OCI-LY3 (cell line): ENCODE data around the gene FBXO34.

ENCODE experiments used
- H2AFZ ChIP-seq: fragments of 200-600, 300-600 bp; shearing (Covaris generic); 2 replicates; pipeline ENCODE4 v1.6.0; 2014; ENCODE audit warnings: antibody characterized with exemption, low read depth, low read length
- H3K27ac ChIP-seq: fragments of 200-600, 300-600 bp; sonication (generic); 2 replicates; pipeline ENCODE4 v1.5.1; 2014; ENCODE audit warnings: mild to moderate bottlenecking, low read length, moderate library complexity, mixed read lengths
- H3K27me3 ChIP-seq: fragments of 200-600, 300-600 bp; sonication (generic); 2 replicates; pipeline ENCODE4 v1.6.1; 2014; ENCODE audit warnings: low read depth, low read length, mixed read lengths
- H3K36me3 ChIP-seq: fragments of 200-600, 300-600 bp; sonication (generic); replicated peaks from 2 replicates; pipeline ENCODE3; 2014; ENCODE audit warnings: low read depth, low read length, mixed read lengths
- H3K4me1 ChIP-seq: fragments of 300-600, 200-600 bp; sonication (generic); 2 replicates; pipeline ENCODE4 v1.6.1; 2014; ENCODE audit warnings: low read length, mixed read lengths
- H3K4me2 ChIP-seq: fragments of 200-600, 300-600 bp; sonication (generic); 2 replicates; pipeline ENCODE4 v1.6.1; 2014; ENCODE audit warnings: low read length, mixed read lengths
- H3K4me3 ChIP-seq: fragments of 300-600, 200-600 bp; sonication (generic); 2 replicates; pipeline ENCODE4 v1.5.1; 2014; ENCODE audit warnings: antibody characterized with exemption, mild to moderate bottlenecking, low read length, moderate library complexity
- H3K79me2 ChIP-seq: fragments of 300-600, 200-600 bp; shearing (Covaris generic); 2 replicates; pipeline ENCODE4 v1.6.1; 2014; ENCODE audit warnings: mild to moderate bottlenecking, low read length, mixed read lengths
- H3K9ac ChIP-seq: fragments of 300-600, 200-600 bp; shearing (Covaris generic); 2 replicates; pipeline ENCODE4 v1.6.0; 2014; ENCODE audit warnings: mild to moderate bottlenecking, low read length, moderate library complexity
- H3K9me3 ChIP-seq: fragments of 200-600, 300-600 bp; shearing (Covaris generic); 2 replicates; pipeline ENCODE4 v1.6.1; 2014; ENCODE audit warnings: low read length, mixed read lengths; ENCODE audit not compliant: insufficient read depth
- H4K20me1 ChIP-seq: fragments of 200-600, 300-600 bp; sonication (generic); 2 replicates; pipeline ENCODE4 v1.6.1; 2016; ENCODE audit warnings: low read length, mixed read lengths; ENCODE audit not compliant: insufficient read depth
- CTCF ChIP-seq: fragments of 200-600, 300-600 bp; sonication (generic); IDR thresholded peaks from 2 replicates; pipeline ENCODE4 v1.5.1; 2014; ENCODE audit warnings: antibody characterized with exemption, low read length, low read depth
- EZH2phosphoT487 ChIP-seq: fragments of 200-600 bp; shearing (Covaris generic); IDR thresholded peaks from 2 replicates; pipeline ENCODE4 v1.6.1; 2018; ENCODE audit warnings: antibody characterized with exemption, mixed run types, low read depth

FBXO34 gene

GRCh38 chr14:55255979-55256378, 15.2 kb upstream of the FBXO34 start:
- no peak overlapping the region for H2AFZ ChIP-seq
- no peaks in the 10 kb centered on the region for H3K4me1 ChIP-seq
- no peak overlapping the region for H3K9ac ChIP-seq
- TF ChIP-seq CTCF (no peak), EZH2phosphoT487 (no peak)
- no peak overlapping the region for H3K27ac ChIP-seq
- H3K4me3 ChIP-seq = no peak overlapping the region
- no peaks in the 10 kb centered on the region for H3K79me2 ChIP-seq
- H3K27me3 ChIP-seq = peaks cover 19% of the 10 kb centered on the region
- no peaks in the 10 kb centered on the region for H3K9me3 ChIP-seq
- no peak overlapping the region for H3K4me2 ChIP-seq
- no peaks in the 10 kb centered on the region for H4K20me1 ChIP-seq
- H3K36me3 ChIP-seq = no peaks in the 10 kb centered on the region

GRCh38 chr14:55256586-55256985, 14.6 kb upstream of the FBXO34 start:
- Histone ChIP-seq H3K79me2 (no peaks in the 10 kb centered on the region), H3K4me1 (no peaks in the 10 kb centered on the region), H3K36me3 (no peaks in the 10 kb centered on the region), H3K9me3 (no peaks in the 10 kb centered on the region), H3K27ac (no peak overlapping the region), H3K9ac (no peak overlapping the region), H3K4me2 (no peak overlapping the region), H3K4me3 (no peak overlapping the region), H2AFZ (no peak overlapping the region), H4K20me1 (no peaks in the 10 kb centered on the region), H3K27me3 (peaks cover 19% of the 10 kb centered on the region)
- TF ChIP-seq CTCF = no peak
- no peak for TF ChIP-seq EZH2phosphoT487

GRCh38 chr14:55265197-55265596, 6.0 kb upstream of the FBXO34 start:
- TF ChIP-seq CTCF = no peak
- no peak for TF ChIP-seq EZH2phosphoT487
- no peak overlapping the region for H3K4me3 ChIP-seq
- no peaks in the 10 kb centered on the region for H3K27me3 ChIP-seq
- H3K27ac ChIP-seq = no peak overlapping the region
- no peak overlapping the region for H3K9ac ChIP-seq
- H3K79me2 ChIP-seq = no peaks in the 10 kb centered on the region
- no peak overlapping the region; the same call in 1 of the 2 replicates for H3K4me2 ChIP-seq
- H2AFZ ChIP-seq = peak overlapping the region; percentile 9
- H3K4me1 ChIP-seq = peaks cover 7% of the 10 kb centered on the region
- peaks cover 9% of the 10 kb centered on the region; the same call in 1 of the 2 replicates for H3K9me3 ChIP-seq
- no peaks in the 10 kb centered on the region for H4K20me1 ChIP-seq
- H3K36me3 ChIP-seq = peaks cover 6% of the 10 kb centered on the region

- Histone ChIP-seq H3K79me2 (peaks cover 13% of the 10 kb centered on the region), H2AFZ (no peak overlapping the region), H3K4me3 (no peak overlapping the region), H3K4me2 (no peak overlapping the region), H3K9me3 (peaks cover 9% of the 10 kb centered on the region; the same call in 1 of the 2 replicates), H3K27ac (no peak overlapping the region), H4K20me1 (peaks cover 7% of the 10 kb centered on the region), H3K27me3 (no peaks in the 10 kb centered on the region), H3K9ac (no peak overlapping the region), H3K36me3 (peaks cover 6% of the 10 kb centered on the region), H3K4me1 (peaks cover 19% of the 10 kb centered on the region)
- no peak for TF ChIP-seq EZH2phosphoT487
- no peak for TF ChIP-seq CTCF
Measured at GRCh38 chr14:55267820-55268219, 3.4 kb upstream of the FBXO34 start.
